Endothelial cell of umbilical vein (primary cell): ENCODE measurements around the gene NNT. TPM values are rescaled to one million over a fixed set of nuclear protein-coding genes. Genes with fewer than 3 reads are reported as not detected.
A peak's percentile ranks its signal among the peaks of the same experiment; 100 is the strongest.

Experiments used
- BruUV-seq: library from RNA; stranded (reverse); fragments of 400-500 nt; replicated peaks from 2 replicates; lab custom pipeline; 2021; lab: Mats Ljungman, UMichigan
- CTCF ChIA-PET: fragments of 300-600, 350-600 bp; sonication (Branson Sonifier 250); formaldehyde crosslinking; loops from one replicate; lab custom pipeline; 2021; ENCODE audit warnings: antibody characterized with exemption, inconsistent platforms; lab: Charles Lee
- POLR2A ChIA-PET: fragments of 300-600, 350-600 bp; sonication (Branson Sonifier 250); formaldehyde crosslinking; loops from one replicate; lab custom pipeline; 2021; ENCODE audit warnings: antibody characterized with exemption, inconsistent platforms; lab: Charles Lee
- DNase-seq: peaks from one replicate; pipeline ENCODE4 v3.0.0-alpha.2; 2011; ENCODE audit warnings: low read depth, low spot score
- FAIRE-seq: peaks from 2 replicates; lab custom pipeline; 2011; peaks lifted over from hg19 to GRCh38; lab: Jason Lieb, UNC
- H2AFZ ChIP-seq: 2 replicates; pipeline ENCODE4 v1.6.0; 2012; ENCODE audit warnings: low read depth, low read length, control low read depth, inconsistent platforms
- H3K27ac ChIP-seq: 2 replicates; pipeline ENCODE4 v1.5.1; 2011; ENCODE audit warnings: low read depth, mild to moderate bottlenecking, control low read depth, low read length, moderate library complexity; ENCODE audit not compliant: insufficient read depth
- H3K27me3 ChIP-seq, 2 experiments: 2 replicates each; pipeline versions ENCODE4 v1.6.0 to v1.6.1; 2011; ENCODE audit warnings: low read length in 2 of 2, mixed read lengths in 1 of 2; ENCODE audit not compliant: control insufficient read depth in 2 of 2, insufficient read depth in 2 of 2
- H3K36me3 ChIP-seq, 2 experiments: 2 replicates in 1 of 2; 3 replicates in 1 of 2; pipeline ENCODE4 v1.5.1; 2011; ENCODE audit warnings: low read length in 2 of 2, mild to moderate bottlenecking in 1 of 2, moderate library complexity in 1 of 2; ENCODE audit not compliant: control insufficient read depth in 2 of 2, insufficient read depth in 2 of 2; ENCODE audit errors: extremely low read depth in 1 of 2
- H3K4me1 ChIP-seq: 3 replicates; pipeline ENCODE4 v1.5.1; 2011; ENCODE audit warnings: mild to moderate bottlenecking, low read length; ENCODE audit not compliant: control insufficient read depth, insufficient read depth; ENCODE audit errors: extremely low read depth
- H3K4me2 ChIP-seq: 2 replicates; pipeline ENCODE4 v1.6.1; 2011; ENCODE audit warnings: low read length, control low read depth, mixed read lengths; ENCODE audit not compliant: insufficient read depth
- H3K4me3 ChIP-seq, 3 experiments: fragments of 200-600 bp in 1 of 3; sonication (generic), shearing (Covaris generic) in 1 of 3; replicated peaks in 1 of 3; 2 replicates each; pipeline ENCODE4 v1.5.1; 2011 to 2016; ENCODE audit warnings: control low read depth in 3 of 3, low read length in 3 of 3, mild to moderate bottlenecking in 2 of 3, inconsistent platforms in 1 of 3, low read depth in 1 of 3, moderate library complexity in 1 of 3; ENCODE audit not compliant: insufficient read depth in 1 of 3
- H3K79me2 ChIP-seq: 2 replicates; pipeline ENCODE4 v1.6.0; 2012; ENCODE audit warnings: low read length, inconsistent platforms; ENCODE audit not compliant: control insufficient read depth, insufficient read depth
- H3K9ac ChIP-seq: replicated peaks from 2 replicates; pipeline ENCODE3; 2011; ENCODE audit warnings: low read length, control low read depth; ENCODE audit not compliant: insufficient read depth; ENCODE audit errors: extremely low read depth
- H3K9me1 ChIP-seq: replicated peaks from 3 replicates; pipeline ENCODE4 v1.6.0; 2011; ENCODE audit warnings: mild to moderate bottlenecking, low read length; ENCODE audit not compliant: control insufficient read depth, insufficient read depth; ENCODE audit errors: extremely low read depth
- H3K9me3 ChIP-seq: replicated peaks from 2 replicates; pipeline ENCODE4 v1.5.1; 2012; ENCODE audit warnings: low read length, inconsistent platforms; ENCODE audit not compliant: control insufficient read depth, insufficient read depth
- H4K20me1 ChIP-seq: replicated peaks from 2 replicates; pipeline ENCODE3; 2011; ENCODE audit warnings: mild to moderate bottlenecking, low read length; ENCODE audit not compliant: control insufficient read depth, insufficient read depth; ENCODE audit errors: extremely low read depth
- CTCF ChIP-seq, 2 donors: IDR thresholded peaks; 1 replicate in 1 of 2; 2 replicates in 1 of 2; pipeline ENCODE4 v1.5.1; 2011; ENCODE audit warnings: low read length in 2 of 2, mild to moderate bottlenecking in 2 of 2, moderate library complexity in 2 of 2, control low read depth in 1 of 2, inconsistent platforms in 1 of 2, low read depth in 1 of 2; ENCODE audit not compliant: insufficient read depth in 1 of 2; ENCODE audit errors: extremely low read depth in 1 of 2
- EZH2 ChIP-seq: IDR thresholded peaks from 2 replicates; pipeline ENCODE4 v1.6.1; 2012; ENCODE audit warnings: borderline replicate concordance, low read depth, mild to moderate bottlenecking, moderate library complexity, low read length, inconsistent platforms; ENCODE audit not compliant: severe bottlenecking
- FOS ChIP-seq: IDR thresholded peaks from 2 replicates; pipeline ENCODE4 v1.6.1; 2011; ENCODE audit warnings: mild to moderate bottlenecking, low read length, moderate library complexity, borderline replicate concordance; ENCODE audit not compliant: insufficient read depth
- GATA2 ChIP-seq: IDR thresholded peaks from 2 replicates; pipeline ENCODE4 v1.7.0; 2011; ENCODE audit warnings: low read depth, mild to moderate bottlenecking, moderate library complexity, mixed read lengths, low read length; ENCODE audit not compliant: insufficient read length, insufficient read depth
- JUN ChIP-seq: IDR thresholded peaks from 2 replicates; pipeline ENCODE4 v1.6.1; 2011; ENCODE audit warnings: borderline replicate concordance, low read depth; ENCODE audit not compliant: insufficient read length, insufficient read depth
- MAX ChIP-seq: IDR thresholded peaks from 2 replicates; pipeline ENCODE4 v1.6.1; 2011; ENCODE audit not compliant: insufficient read depth, insufficient read length
- MYC ChIP-seq: IDR thresholded peaks from one replicate; pipeline ENCODE4 v1.6.1; 2011; ENCODE audit warnings: mild to moderate bottlenecking, low read depth, low read length
- POLR2A ChIP-seq: IDR thresholded peaks from 2 replicates; pipeline ENCODE4 v1.6.1; 2012; ENCODE audit warnings: low read depth, mild to moderate bottlenecking, control low read depth, low read length
- POLR2AphosphoS5 ChIP-seq: IDR thresholded peaks from 2 replicates; pipeline ENCODE4 v1.6.1; 2012; ENCODE audit warnings: low read depth, mild to moderate bottlenecking, control low read depth, low read length, moderate library complexity; ENCODE audit not compliant: insufficient read depth
- dilution Hi-C: fragments of 300-500 bp; cut with MboI; formaldehyde crosslinking; loops from one replicate; pipeline ENCODE4 v1.15.0; 2019; ENCODE audit warnings: low sequenced_read_pairs; ENCODE audit not compliant: extremely low pct_ligation_motif_present
- intact Hi-C: fragments of 100-400 bp; cut with micrococcal nuclease; formaldehyde crosslinking; loops from one replicate; pipeline ENCODE4 v1.10.0; 2022
- polyA plus RNA-seq, 4 experiments: library from polyadenylated mRNA; depleted of rRNA in 3 of 4; stranded (reverse) in 3 of 4; unstranded in 1 of 4; fragments of >200 nt; gene quantifications; 2 replicates each; pipeline versions ENCODE4 v1.2.1 to v1.2.3, GENCODE V29; 2011 to 2012; ENCODE audit warnings: missing spikeins in 1 of 4
- total RNA-seq: library from RNA; stranded (reverse); gene quantifications from 2 replicates; pipeline ENCODE4 v1.2.3, GENCODE V29; 2021

NNT gene
- total and polyA plus RNA-seq, 2 donors (not counting 3 experiments of a cell fraction or from before 2014, with no cell fraction given) = 38.2 to 82.5 TPM

DNA sequence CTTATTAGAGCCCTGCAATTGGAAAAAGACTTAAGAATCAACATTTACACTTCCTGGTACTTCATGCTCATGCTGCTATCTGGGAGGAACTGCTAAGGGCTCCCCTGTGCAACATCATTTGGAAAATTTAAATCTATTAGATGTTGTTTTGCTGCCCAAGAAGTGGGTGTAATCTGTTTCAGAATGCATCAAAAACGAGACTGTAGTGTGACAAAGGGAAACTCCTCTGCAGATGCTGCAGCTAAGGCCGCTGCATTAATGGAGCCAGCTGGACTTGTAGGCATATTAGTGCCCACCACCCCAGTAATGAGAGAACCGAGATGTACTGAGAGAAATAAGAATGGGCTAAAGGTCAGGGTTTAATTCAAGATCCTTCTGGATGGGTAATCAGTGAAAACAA, 35.0 kb upstream of the NNT start:
- peak; percentile 37 for FAIRE-seq
- intact Hi-C loops = no loop called here

More for the DNA sequence above, 35.0 kb upstream of the NNT start:
- no peak overlapping the region for H3K9ac ChIP-seq
- ChIA-PET CTCF (no interaction called here), POLR2A (no interaction called here)
- H3K9me1 ChIP-seq = no peaks in the 10 kb centered on the region
- no peaks in the 10 kb centered on the region for H3K79me2 ChIP-seq
- H3K27me3 ChIP-seq = no peaks in the 10 kb centered on the region
- no peaks in the 10 kb centered on the region for H3K36me3 ChIP-seq
- no peak overlapping the region for H3K27ac ChIP-seq
- TF ChIP-seq MYC = no peak
- no peak for TF ChIP-seq MAX
- no peak for TF ChIP-seq EZH2
- TF ChIP-seq GATA2 = no peak
- TF ChIP-seq POLR2AphosphoS5 = no peak
- no peak for TF ChIP-seq POLR2A
- no peak for TF ChIP-seq FOS
- TF ChIP-seq CTCF (IDR thresholded peaks at IDR 0.05; ENCODE audit: extremely low read depth in 1 of 2, insufficient read depth in 1 of 2, low read depth in 1 of 2, low read length in 2 of 2) = no peak
- no peak for TF ChIP-seq JUN
- no peak overlapping the region for H3K4me2 ChIP-seq
- H3K4me1 ChIP-seq = no peaks in the 10 kb centered on the region
- BruUV-seq = no TSS peak
- no peak overlapping the region for H2AFZ ChIP-seq
- dilution Hi-C loops = no loop called here
- DNase-seq = no peak
- H3K9me3 ChIP-seq = no peaks in the 10 kb centered on the region
- H3K4me3 ChIP-seq = no peak overlapping the region
- H4K20me1 ChIP-seq = no peaks in the 10 kb centered on the region
